Erythroblast (primary cell): ENCODE measurements around the gene EDA.

Experiments
- GATA1 ChIP-seq: IDR thresholded peaks from 2 replicates; pipeline ENCODE4 v1.6.1; 2011; ENCODE audit warnings: low read depth, mild to moderate bottlenecking, control low read depth, low read length, moderate library complexity
- POLR2A ChIP-seq: IDR thresholded peaks from 2 replicates; pipeline ENCODE4 v1.6.1; 2011; ENCODE audit warnings: mild to moderate bottlenecking, low read length

GRCh38 chrX:69987691-69988090 is 371.8 kb downstream of the EDA start:
- TF ChIP-seq POLR2A (no peak), GATA1 (no peak)
